ENCODE data around the gene KMT2E.
"Not testable (repeated sequence)": the region's sequence is repeated elsewhere in the genome, so short reads cannot be mapped to it uniquely, and the experiment has no call there.

KMT2E gene

DNA sequence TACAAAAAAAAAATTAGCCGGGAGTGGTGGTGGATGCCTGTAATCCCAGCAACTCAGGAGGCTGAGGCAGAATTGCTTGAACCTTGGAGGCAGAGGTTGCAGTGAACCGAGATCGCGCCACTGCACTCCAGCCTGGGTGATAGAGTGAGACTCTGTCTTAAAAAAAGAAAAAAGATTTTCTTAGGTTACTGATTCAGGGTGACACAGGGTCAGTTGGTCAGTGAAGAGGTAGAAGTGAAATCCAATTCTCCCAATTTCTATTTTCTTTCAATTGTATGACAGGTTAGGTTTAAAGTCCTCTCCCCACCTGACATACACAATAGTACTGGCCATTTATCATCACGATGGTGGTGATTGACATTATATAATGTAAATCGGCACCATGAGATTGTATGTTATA is 38.5 kb upstream of the KMT2E start:
- not testable (repeated sequence) for H3K4me3 ChIP-seq (ENCODE audit: low read depth, low read length); H3K18ac ChIP-seq (ENCODE audit: low read length); H3K27ac ChIP-seq (ENCODE audit: low read depth, low read length); H3K9me3 ChIP-seq (ENCODE audit: insufficient read depth, low read depth, low read length); DNase-seq; H3K79me2 ChIP-seq (ENCODE audit: control insufficient read depth, insufficient read depth, low read length, poor library complexity); H3K4me2 ChIP-seq (ENCODE audit: low read length); H3K4me1 ChIP-seq (ENCODE audit: control insufficient read depth in 1 of 2, insufficient read depth in 2 of 2, low read length in 2 of 2); H3K23ac ChIP-seq (ENCODE audit: low read length); H3K79me1 ChIP-seq (ENCODE audit: low read length); H3K36me3 ChIP-seq (ENCODE audit: control insufficient read depth in 1 of 2, insufficient read depth in 2 of 2, low read length in 2 of 2); H3K14ac ChIP-seq (ENCODE audit: low read length); H3K27me3 ChIP-seq (ENCODE audit: insufficient read depth, low read length); H2AFZ ChIP-seq (ENCODE audit: insufficient read depth, low read length, poor library complexity); H4K8ac ChIP-seq (ENCODE audit: low read depth, low read length); H2BK12ac ChIP-seq (ENCODE audit: low read length); H2BK5ac ChIP-seq (ENCODE audit: low read depth, low read length, poor library complexity); H3K9ac ChIP-seq (ENCODE audit: low read length); H4K91ac ChIP-seq (ENCODE audit: low read depth, low read length); H3K4ac ChIP-seq (ENCODE audit: low read depth, low read length); H4K12ac ChIP-seq (ENCODE audit: low read depth, low read length); H2AK5ac ChIP-seq (ENCODE audit: low read length); H2BK120ac ChIP-seq (ENCODE audit: insufficient read depth, low read length, poor library complexity)
- WGBS (ENCODE audit: extremely low coverage, insufficient coverage, insufficient read length) = no CpG with 5 or more reads among the region's 6 CpGs

DNA sequence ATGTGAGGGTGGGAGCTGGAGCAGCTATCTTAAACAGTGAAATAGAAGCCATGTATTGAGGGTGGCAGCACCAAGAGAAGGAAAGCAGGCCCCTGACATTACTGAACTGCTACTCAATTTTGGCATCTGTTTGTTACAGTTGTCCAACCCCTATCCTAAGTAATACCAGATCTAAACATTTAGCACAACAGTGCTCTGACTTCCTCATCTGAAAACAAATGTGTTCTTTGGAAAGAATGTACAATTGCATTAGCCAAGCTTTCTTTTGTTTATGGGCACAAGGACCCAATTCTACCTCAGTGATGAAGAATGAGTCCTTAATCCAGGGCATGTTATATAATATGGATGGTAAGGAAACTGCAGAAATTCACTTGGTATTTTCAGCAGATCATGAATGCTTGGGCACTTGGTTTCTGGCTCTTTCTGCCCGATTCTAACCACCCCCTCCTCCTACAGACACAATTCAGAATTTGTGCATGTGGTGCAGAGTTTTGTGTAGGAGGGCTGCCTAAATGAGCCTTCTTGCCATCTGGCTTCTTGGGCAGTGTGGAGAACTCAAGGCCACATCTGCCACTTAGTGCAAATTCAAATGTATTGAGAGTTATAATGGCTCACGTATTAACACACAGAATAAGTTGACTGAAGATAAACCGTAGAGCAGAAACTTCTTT is 36.9 kb upstream of the KMT2E start:
- no peak overlapping the region for H3K4me2 ChIP-seq (ENCODE audit: low read length)
- peaks cover 0 to 4% of the 10 kb centered on the region in 2 experiments for H3K36me3 ChIP-seq (ENCODE audit: control insufficient read depth in 1 of 2, insufficient read depth in 2 of 2, low read length in 2 of 2)
- DNase-seq = no peak

DNA sequence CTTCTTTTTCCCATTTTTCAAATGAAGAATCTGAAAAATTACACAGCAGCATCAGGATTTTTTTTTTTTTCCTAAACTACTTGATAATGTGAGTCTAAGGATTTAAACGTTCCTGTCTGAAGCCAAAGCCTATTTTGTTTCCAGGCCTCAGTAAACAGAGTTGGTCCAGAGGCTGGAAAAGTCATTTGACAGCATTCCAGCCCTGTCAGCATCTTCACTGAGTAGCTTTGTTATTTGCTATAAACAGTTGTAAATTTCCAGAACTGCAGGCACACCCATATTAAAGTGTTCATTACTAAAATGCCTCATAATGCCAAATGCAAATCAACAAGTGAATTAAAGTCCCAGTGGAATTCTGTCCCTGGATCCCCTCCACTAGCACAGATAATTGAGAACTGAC is 35.5 kb upstream of the KMT2E start:
- H3K79me1 ChIP-seq (ENCODE audit: low read length) = peaks cover under 1% of the 10 kb centered on the region
- no peak overlapping the region for H3K4ac ChIP-seq (ENCODE audit: low read depth, low read length)
- H4K12ac ChIP-seq (ENCODE audit: low read depth, low read length) = no peak overlapping the region
- H4K8ac ChIP-seq (ENCODE audit: low read depth, low read length) = no peak overlapping the region
- DNase-seq = no peak
- H2AFZ ChIP-seq (ENCODE audit: insufficient read depth, low read length, poor library complexity) = no peak overlapping the region
- no peak overlapping the region for H3K4me3 ChIP-seq (ENCODE audit: low read depth, low read length)
- H3K4me2 ChIP-seq (ENCODE audit: low read length) = no peak overlapping the region
- H3K9me3 ChIP-seq (ENCODE audit: insufficient read depth, low read depth, low read length) = no peaks in the 10 kb centered on the region
- no CpG with 5 or more reads among the region's 1 CpG for WGBS (ENCODE audit: extremely low coverage, insufficient coverage, insufficient read length)
- H3K14ac ChIP-seq (ENCODE audit: low read length) = no peak overlapping the region
- no peak overlapping the region for H4K91ac ChIP-seq (ENCODE audit: low read depth, low read length)
- H2AK5ac ChIP-seq (ENCODE audit: low read length) = no peak overlapping the region
- peaks cover 8 to 11% of the 10 kb centered on the region in 2 experiments for H3K4me1 ChIP-seq (ENCODE audit: control insufficient read depth in 1 of 2, insufficient read depth in 2 of 2, low read length in 2 of 2)
- H3K9ac ChIP-seq (ENCODE audit: low read length) = no peak overlapping the region
- H3K18ac ChIP-seq (ENCODE audit: low read length) = no peak overlapping the region
- no peak overlapping the region for H3K23ac ChIP-seq (ENCODE audit: low read length)
- H3K27me3 ChIP-seq (ENCODE audit: insufficient read depth, low read length) = no peaks in the 10 kb centered on the region
- no peak overlapping the region for H2BK5ac ChIP-seq (ENCODE audit: low read depth, low read length, poor library complexity)
- H3K79me2 ChIP-seq (ENCODE audit: control insufficient read depth, insufficient read depth, low read length, poor library complexity) = peaks cover under 1% of the 10 kb centered on the region
- no peak overlapping the region for H2BK120ac ChIP-seq (ENCODE audit: insufficient read depth, low read length, poor library complexity)
- no peak overlapping the region for H3K27ac ChIP-seq (ENCODE audit: low read depth, low read length)
- peaks cover 2 to 4% of the 10 kb centered on the region in 2 experiments for H3K36me3 ChIP-seq (ENCODE audit: control insufficient read depth in 1 of 2, insufficient read depth in 2 of 2, low read length in 2 of 2)
- no peak overlapping the region for H2BK12ac ChIP-seq (ENCODE audit: low read length)

More for the DNA sequence above, 36.9 kb upstream of the KMT2E start:
- Histone ChIP-seq H3K27me3 (ENCODE audit: insufficient read depth, low read length) (no peaks in the 10 kb centered on the region), H2AFZ (ENCODE audit: insufficient read depth, low read length, poor library complexity) (no peak overlapping the region), H3K79me2 (ENCODE audit: control insufficient read depth, insufficient read depth, low read length, poor library complexity) (no peaks in the 10 kb centered on the region), H3K9ac (ENCODE audit: low read length) (no peak overlapping the region), H2BK120ac (ENCODE audit: insufficient read depth, low read length, poor library complexity) (no peak overlapping the region), H3K14ac (ENCODE audit: low read length) (no peak overlapping the region), H2BK5ac (ENCODE audit: low read depth, low read length, poor library complexity) (no peak overlapping the region), H3K9me3 (ENCODE audit: insufficient read depth, low read depth, low read length) (no peaks in the 10 kb centered on the region), H3K27ac (ENCODE audit: low read depth, low read length) (no peak overlapping the region), H3K79me1 (ENCODE audit: low read length) (no peaks in the 10 kb centered on the region), H2AK5ac (ENCODE audit: low read length) (no peak overlapping the region), H4K8ac (ENCODE audit: low read depth, low read length) (no peak overlapping the region), H4K91ac (ENCODE audit: low read depth, low read length) (no peak overlapping the region), H3K18ac (ENCODE audit: low read length) (no peak overlapping the region), H3K4me3 (ENCODE audit: low read depth, low read length) (no peak overlapping the region), H2BK12ac (ENCODE audit: low read length) (no peak overlapping the region), H3K4me1 (ENCODE audit: control insufficient read depth in 1 of 2, insufficient read depth in 2 of 2, low read length in 2 of 2) (peaks cover 3 to 5% of the 10 kb centered on the region in 2 experiments), H3K4ac (ENCODE audit: low read depth, low read length) (no peak overlapping the region), H3K23ac (ENCODE audit: low read length) (no peak overlapping the region), H4K12ac (ENCODE audit: low read depth, low read length) (no peak overlapping the region)
- no CpG with 5 or more reads among the region's 3 CpGs for WGBS (ENCODE audit: extremely low coverage, insufficient coverage, insufficient read length)

DNA sequence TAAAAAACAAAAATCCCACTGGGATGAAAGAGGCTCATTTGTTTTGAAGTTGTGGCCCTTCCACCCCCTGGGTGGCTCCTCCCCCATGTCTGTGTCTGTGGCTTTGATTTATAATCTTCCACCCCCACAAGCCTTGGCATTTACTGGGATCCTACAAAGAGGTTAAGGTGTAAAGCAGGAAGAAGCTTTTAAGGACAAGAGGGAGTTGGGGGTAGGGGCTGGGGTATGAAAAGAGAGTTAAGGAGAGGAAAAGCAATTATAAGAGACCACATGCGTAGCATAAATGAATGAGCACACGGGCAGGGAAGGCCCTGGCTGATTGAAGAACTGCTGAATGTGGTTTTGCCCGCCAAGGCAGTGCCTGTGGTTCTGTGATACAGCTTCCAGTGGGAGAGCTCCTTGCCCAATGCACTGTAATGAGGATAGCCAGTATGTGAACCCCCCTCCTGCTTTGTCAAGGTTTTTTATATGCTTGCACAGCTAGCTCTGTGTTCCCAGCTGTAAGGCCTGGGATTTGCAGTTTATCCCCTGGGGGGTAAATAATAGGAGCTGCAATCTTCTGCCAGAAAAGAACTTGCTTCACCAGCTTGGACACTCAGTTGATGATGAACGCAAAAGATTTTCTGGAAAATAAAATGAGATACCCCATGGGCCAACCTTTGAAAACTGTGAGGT is 34.7 kb upstream of the KMT2E start:
- DNase-seq = no peak
- no CpG with 5 or more reads among the region's 4 CpGs for WGBS (ENCODE audit: extremely low coverage, insufficient coverage, insufficient read length)
- no peak overlapping the region for H3K23ac ChIP-seq (ENCODE audit: low read length)
- no peak overlapping the region for H2BK5ac ChIP-seq (ENCODE audit: low read depth, low read length, poor library complexity)
- H4K8ac ChIP-seq (ENCODE audit: low read depth, low read length) = no peak overlapping the region
- no peak overlapping the region for H3K9ac ChIP-seq (ENCODE audit: low read length)
- H2BK12ac ChIP-seq (ENCODE audit: low read length) = no peak overlapping the region
- H3K27ac ChIP-seq (ENCODE audit: low read depth, low read length) = no peak overlapping the region
- H3K14ac ChIP-seq (ENCODE audit: low read length) = no peak overlapping the region
- no peak overlapping the region for H2AK5ac ChIP-seq (ENCODE audit: low read length)
- no peak overlapping the region for H3K18ac ChIP-seq (ENCODE audit: low read length)
- no peak overlapping the region for H3K4me3 ChIP-seq (ENCODE audit: low read depth, low read length)
- no peak overlapping the region for H3K4me2 ChIP-seq (ENCODE audit: low read length)
- H3K9me3 ChIP-seq (ENCODE audit: insufficient read depth, low read depth, low read length) = no peaks in the 10 kb centered on the region
- H3K4ac ChIP-seq (ENCODE audit: low read depth, low read length) = no peak overlapping the region
- H2BK120ac ChIP-seq (ENCODE audit: insufficient read depth, low read length, poor library complexity) = no peak overlapping the region
- H3K36me3 ChIP-seq (ENCODE audit: control insufficient read depth in 1 of 2, insufficient read depth in 2 of 2, low read length in 2 of 2) = peaks cover 4 to 5% of the 10 kb centered on the region in 2 experiments
- no peak overlapping the region for H4K91ac ChIP-seq (ENCODE audit: low read depth, low read length)
- H3K79me1 ChIP-seq (ENCODE audit: low read length) = peaks cover 8% of the 10 kb centered on the region
- H4K12ac ChIP-seq (ENCODE audit: low read depth, low read length) = no peak overlapping the region
- H3K4me1 ChIP-seq (ENCODE audit: control insufficient read depth in 1 of 2, insufficient read depth in 2 of 2, low read length in 2 of 2) = peaks cover 8 to 13% of the 10 kb centered on the region in 2 experiments
- H3K27me3 ChIP-seq (ENCODE audit: insufficient read depth, low read length) = no peaks in the 10 kb centered on the region
- H3K79me2 ChIP-seq (ENCODE audit: control insufficient read depth, insufficient read depth, low read length, poor library complexity) = peaks cover 8% of the 10 kb centered on the region
- no peak overlapping the region for H2AFZ ChIP-seq (ENCODE audit: insufficient read depth, low read length, poor library complexity)

Data from trophoblast cell (in vitro differentiated cells and primary cell).